DND-41 (cell line): ENCODE data around the gene PIGV.
A peak's percentile ranks its signal among the peaks of the same experiment; 100 is the strongest.

ENCODE experiments used
- ATAC-seq: fragments of 200-7000 bp; cut with Tn5 transposase; 3 replicates; pipeline ENCODE4 v1.9.1; 2021; ENCODE audit warnings: low read depth; ENCODE audit not compliant: insufficient read depth
- DNase-seq: peaks from one replicate; pipeline ENCODE4 v3.0.0-alpha.2; 2020
- H2AFZ ChIP-seq: 2 replicates; pipeline ENCODE4 v1.6.0; 2012; ENCODE audit warnings: low read depth, low read length
- H3K27ac ChIP-seq: 2 replicates; pipeline ENCODE4 v1.5.1; 2012; ENCODE audit warnings: low read length, inconsistent platforms
- H3K27me3 ChIP-seq: fragments of 200-600 bp; sonication (generic); 2 replicates; pipeline ENCODE4 v1.6.0; 2012; ENCODE audit warnings: low read length, mild to moderate bottlenecking, inconsistent platforms; ENCODE audit not compliant: insufficient read depth, poor library complexity
- H3K36me3 ChIP-seq: 2 replicates; pipeline ENCODE4 v1.5.1; 2012; ENCODE audit warnings: low read length, inconsistent platforms; ENCODE audit not compliant: insufficient read depth
- H3K4me1 ChIP-seq: 2 replicates; pipeline ENCODE4 v1.5.1; 2012; ENCODE audit warnings: mild to moderate bottlenecking, low read length; ENCODE audit not compliant: insufficient read depth
- H3K4me2 ChIP-seq: 2 replicates; pipeline ENCODE4 v1.6.0; 2012; ENCODE audit warnings: mild to moderate bottlenecking, moderate library complexity, low read length, inconsistent platforms; ENCODE audit not compliant: insufficient read depth
- H3K4me3 ChIP-seq, 2 experiments: fragments of 200-600 bp in 1 of 2; shearing (Covaris generic) in 1 of 2; 2 replicates each; pipeline ENCODE4 v1.5.1; 2012 to 2016; ENCODE audit warnings: inconsistent platforms in 2 of 2, low read length in 2 of 2, mild to moderate bottlenecking in 2 of 2, low read depth in 1 of 2, moderate library complexity in 1 of 2
- H3K79me2 ChIP-seq: 2 replicates; pipeline ENCODE4 v1.6.0; 2012; ENCODE audit warnings: low read length, inconsistent platforms; ENCODE audit not compliant: insufficient read depth
- H3K9ac ChIP-seq: 2 replicates; pipeline ENCODE4 v1.6.0; 2012; ENCODE audit warnings: low read depth, mild to moderate bottlenecking, inconsistent platforms, low read length, moderate library complexity
- H3K9me3 ChIP-seq: 2 replicates; pipeline ENCODE4 v1.5.1; 2012; ENCODE audit warnings: low read length, moderate library complexity, mild to moderate bottlenecking, inconsistent platforms; ENCODE audit not compliant: insufficient read depth, severe bottlenecking
- H4K20me1 ChIP-seq: 2 replicates; pipeline ENCODE4 v1.6.0; 2012; ENCODE audit warnings: low read length; ENCODE audit not compliant: insufficient read depth
- EZH2 ChIP-seq: IDR thresholded peaks from 3 replicates; pipeline ENCODE4 v1.6.1; 2012; ENCODE audit warnings: borderline replicate concordance, low read depth, mild to moderate bottlenecking, moderate library complexity, low read length, inconsistent platforms; ENCODE audit not compliant: severe bottlenecking
- TF ChIP-seq, protein P1 (sequence below): IDR thresholded peaks from 2 replicates; pipeline ENCODE4 v1.5.1; 2012; ENCODE audit warnings: borderline replicate concordance, low read length, moderate library complexity, mild to moderate bottlenecking; ENCODE audit not compliant: poor library complexity, severe bottlenecking; ENCODE audit errors: extremely low read depth

PIGV gene

DNA sequence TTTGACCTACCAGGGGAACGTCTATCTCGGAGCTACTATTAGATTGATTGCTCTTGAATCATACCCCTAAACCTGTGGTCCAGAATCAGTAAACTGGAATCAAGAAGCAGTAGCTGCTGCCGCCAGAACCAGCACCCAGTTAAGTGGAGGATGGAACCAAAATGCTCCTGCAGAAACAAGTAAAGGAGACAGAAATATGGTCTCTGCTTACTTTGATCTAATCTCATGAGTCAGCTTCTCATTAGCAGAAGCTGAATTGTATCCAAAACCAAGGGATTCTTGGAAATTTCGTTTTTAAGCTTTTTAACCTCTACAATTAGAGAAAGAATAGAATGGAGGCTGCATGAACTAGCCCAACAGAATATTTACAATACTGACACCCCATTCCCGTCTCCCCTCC is 42.6 kb upstream of the PIGV start:
- H3K27ac ChIP-seq, result peak overlapping the region; percentile 46; the same call in 1 of the 2 replicates
- H4K20me1 ChIP-seq, result peaks cover 69% of the 10 kb centered on the region

DNA sequence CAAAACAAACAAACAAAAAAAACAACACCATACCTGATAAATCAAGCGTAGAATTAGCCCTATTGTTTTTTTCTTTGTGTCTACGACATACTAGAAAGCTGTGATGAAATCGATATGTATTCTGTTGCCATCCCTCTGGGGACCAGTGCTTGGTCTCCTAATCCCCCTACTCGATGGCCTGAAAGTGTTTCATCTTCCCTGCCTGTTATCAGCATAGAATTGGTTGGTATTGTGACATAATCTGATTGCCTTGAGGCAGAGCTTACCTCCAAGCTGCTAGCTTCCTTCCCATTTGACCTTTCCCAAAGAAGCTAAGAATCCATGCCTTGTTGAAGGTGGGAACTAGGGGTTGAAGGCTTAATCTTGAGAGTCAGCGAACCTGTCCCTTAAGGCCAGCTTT is 40.7 kb upstream of the PIGV start:
- Histone ChIP-seq H3K36me3 (peaks cover 87% of the 10 kb centered on the region), H2AFZ (no peak overlapping the region), H3K79me2 (peaks cover 89% of the 10 kb centered on the region), H3K9me3 (no peaks in the 10 kb centered on the region), H3K4me2 (no peak overlapping the region), H3K27ac (no peak overlapping the region), H4K20me1 (peaks cover 69% of the 10 kb centered on the region), H3K4me3 (no peak overlapping the region), H3K4me1 (peaks cover 27% of the 10 kb centered on the region), H3K9ac (no peak overlapping the region), H3K27me3 (no peaks in the 10 kb centered on the region)
- TF ChIP-seq, protein P1, sequence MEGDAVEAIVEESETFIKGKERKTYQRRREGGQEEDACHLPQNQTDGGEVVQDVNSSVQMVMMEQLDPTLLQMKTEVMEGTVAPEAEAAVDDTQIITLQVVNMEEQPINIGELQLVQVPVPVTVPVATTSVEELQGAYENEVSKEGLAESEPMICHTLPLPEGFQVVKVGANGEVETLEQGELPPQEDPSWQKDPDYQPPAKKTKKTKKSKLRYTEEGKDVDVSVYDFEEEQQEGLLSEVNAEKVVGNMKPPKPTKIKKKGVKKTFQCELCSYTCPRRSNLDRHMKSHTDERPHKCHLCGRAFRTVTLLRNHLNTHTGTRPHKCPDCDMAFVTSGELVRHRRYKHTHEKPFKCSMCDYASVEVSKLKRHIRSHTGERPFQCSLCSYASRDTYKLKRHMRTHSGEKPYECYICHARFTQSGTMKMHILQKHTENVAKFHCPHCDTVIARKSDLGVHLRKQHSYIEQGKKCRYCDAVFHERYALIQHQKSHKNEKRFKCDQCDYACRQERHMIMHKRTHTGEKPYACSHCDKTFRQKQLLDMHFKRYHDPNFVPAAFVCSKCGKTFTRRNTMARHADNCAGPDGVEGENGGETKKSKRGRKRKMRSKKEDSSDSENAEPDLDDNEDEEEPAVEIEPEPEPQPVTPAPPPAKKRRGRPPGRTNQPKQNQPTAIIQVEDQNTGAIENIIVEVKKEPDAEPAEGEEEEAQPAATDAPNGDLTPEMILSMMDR, result no peak
- no peak for TF ChIP-seq EZH2
- DNase-seq (no peak), ATAC-seq (no peak)

More for the DNA sequence above, 42.6 kb upstream of the PIGV start:
- ATAC-seq (no peak), DNase-seq (no peak)
- no peak overlapping the region for H3K4me2 ChIP-seq
- TF ChIP-seq EZH2, result no peak
- TF ChIP-seq, protein P1, result no peak
- peaks cover 89% of the 10 kb centered on the region for H3K79me2 ChIP-seq
- H3K9me3 ChIP-seq, result no peaks in the 10 kb centered on the region
- peaks cover 89% of the 10 kb centered on the region for H3K36me3 ChIP-seq
- H3K4me1 ChIP-seq, result peaks cover 35% of the 10 kb centered on the region
- H3K27me3 ChIP-seq, result no peaks in the 10 kb centered on the region
- H3K4me3 ChIP-seq, result no peak overlapping the region
- no peak overlapping the region for H2AFZ ChIP-seq
- no peak overlapping the region for H3K9ac ChIP-seq

DNA sequence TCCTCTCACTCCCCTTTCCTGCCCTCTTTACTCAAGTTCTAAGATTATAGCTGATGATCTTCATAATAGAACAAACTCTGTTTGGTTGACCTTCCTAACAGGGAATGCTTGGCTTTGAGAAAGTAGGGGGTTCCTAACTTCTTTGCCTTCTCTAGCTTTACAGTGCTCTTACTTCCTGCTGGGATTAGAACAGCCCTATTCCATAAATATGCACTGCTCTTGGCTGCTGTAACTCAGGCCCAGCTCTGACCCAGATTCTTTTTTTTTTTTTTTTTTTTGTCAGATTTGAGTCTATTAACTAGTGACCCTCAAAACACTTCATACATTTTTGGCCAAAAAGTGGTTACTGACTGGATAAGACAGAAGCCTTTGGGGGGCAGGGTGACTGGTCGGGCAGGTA is 39.4 kb upstream of the PIGV start:
- Histone ChIP-seq H3K4me3 (no peak overlapping the region), H3K4me2 (no peak overlapping the region), H4K20me1 (peaks cover 74% of the 10 kb centered on the region), H3K79me2 (peaks cover 90% of the 10 kb centered on the region), H3K9ac (no peak overlapping the region), H3K9me3 (no peaks in the 10 kb centered on the region), H2AFZ (no peak overlapping the region), H3K27me3 (no peaks in the 10 kb centered on the region), H3K4me1 (peaks cover 15% of the 10 kb centered on the region), H3K36me3 (peaks cover 90% of the 10 kb centered on the region), H3K27ac (no peak overlapping the region)
- TF ChIP-seq, protein P1, result no peak
- TF ChIP-seq EZH2, result no peak
- DNase-seq, result no peak
- no peak for ATAC-seq

DNA sequence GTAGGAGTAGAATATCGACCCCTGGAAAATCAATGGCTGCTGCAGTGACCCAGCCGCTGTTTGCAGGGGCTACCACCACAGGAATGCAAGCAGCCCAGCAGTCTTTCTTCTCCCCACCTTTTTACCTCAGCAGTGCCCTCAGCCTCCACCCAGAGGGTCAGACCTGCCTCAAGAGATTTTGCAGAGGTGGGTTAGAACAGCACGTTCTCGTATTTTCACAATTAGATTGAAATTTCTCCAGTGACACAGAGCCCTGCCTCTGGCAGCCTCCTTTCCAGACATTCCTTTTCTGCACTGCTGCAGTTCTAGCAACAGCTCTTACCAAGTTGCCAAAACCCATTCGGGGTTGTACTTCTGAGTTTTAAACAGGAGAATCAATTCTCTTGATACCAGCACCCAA is 38.3 kb upstream of the PIGV start:
- peaks cover 80% of the 10 kb centered on the region for H4K20me1 ChIP-seq
- no peaks in the 10 kb centered on the region for H3K27me3 ChIP-seq
- TF ChIP-seq, protein P1, result no peak
- TF ChIP-seq EZH2, result no peak
- no peak overlapping the region for H2AFZ ChIP-seq
- no peak overlapping the region for H3K9ac ChIP-seq
- H3K4me2 ChIP-seq, result no peak overlapping the region
- no peaks in the 10 kb centered on the region for H3K9me3 ChIP-seq
- no peak for ATAC-seq
- peaks cover 4% of the 10 kb centered on the region for H3K4me1 ChIP-seq
- H3K79me2 ChIP-seq, result peaks cover 96% of the 10 kb centered on the region
- no peak overlapping the region for H3K27ac ChIP-seq
- H3K4me3 ChIP-seq, result no peak overlapping the region
- peaks cover 96% of the 10 kb centered on the region for H3K36me3 ChIP-seq
- DNase-seq, result no peak
